OCI-M2 (cell line): ENCODE data around the gene CYB561D2.

Experiments
- DNase-seq: peaks from one replicate; lab custom pipeline; 2025; ENCODE audit not compliant: unreplicated experiment; lab: John Stamatoyannopoulos, UW

Gene CYB561D2

GRCh38 chr3:50340448-50341329 lies 10.0 kb upstream of the CYB561D2 start, which contains the start of gene RASSF1:
Gene RASSF1, minus strand, starts transcription at chr3:50340836. Its CDS starts 31 bp downstream, at chr3:50340805.
- DNase-seq: no peak

- DNase-seq: no peak
Observed at GRCh38 chr3:50341537-50341936, 9.1 kb upstream of the CYB561D2 start.

- DNase-seq: no peak
Observed at GRCh38 chr3:50341996-50342650, 8.5 kb upstream of the CYB561D2 start.

- no peak for DNase-seq
Observed at GRCh38 chr3:50342813-50343633, 7.6 kb upstream of the CYB561D2 start.

- DNase-seq: no peak
Observed at GRCh38 chr3:50345008-50345407, 5.7 kb upstream of the CYB561D2 start.

- no peak for DNase-seq
Observed at GRCh38 chr3:50345586-50346234, 5.0 kb upstream of the CYB561D2 start, which contains the start of gene ZMYND10. Gene ZMYND10, minus strand, starts transcription at chr3:50345732. Its CDS starts 153 bp downstream, at chr3:50345579.

GRCh38 chr3:50347187-50347813 lies 3.4 kb upstream of the CYB561D2 start:
- DNase-seq: no peak

GRCh38 chr3:50350213-50350526 lies 492 bp upstream of the CYB561D2 start:
- no peak for DNase-seq

GRCh38 chr3:50351323-50351697 lies 648 bp downstream of the CYB561D2 start:
- DNase-seq: no peak

GRCh38 chr3:50352781-50353180 lies 2.1 kb downstream of the CYB561D2 start:
- no peak for DNase-seq

GRCh38 chr3:50353245-50354004 lies 2.8 kb downstream of the CYB561D2 start:
- DNase-seq: no peak

GRCh38 chr3:50354186-50354764 lies 3.6 kb downstream of the CYB561D2 start:
- no peak for DNase-seq

GRCh38 chr3:50354850-50355249 lies 4.2 kb downstream of the CYB561D2 start:
- no peak for DNase-seq

GRCh38 chr3:50355829-50356552 lies 5.3 kb downstream of the CYB561D2 start:
- DNase-seq: no peak

GRCh38 chr3:50356553-50356952 lies 5.9 kb downstream of the CYB561D2 start:
- DNase-seq: no peak

GRCh38 chr3:50357481-50357880 lies 6.8 kb downstream of the CYB561D2 start:
- no peak for DNase-seq

- DNase-seq: no peak
Observed at GRCh38 chr3:50358355-50358910, 7.8 kb downstream of the CYB561D2 start.
